ENCODE measurements around the gene RPAP3. TPM values are rescaled to one million over a fixed set of nuclear protein-coding genes. Genes with fewer than 3 reads are reported as not detected.

RPAP3 gene
- total and polyA plus RNA-seq, 9 of the 15 experiments (the other 6 are each of a cell fraction or from before 2014, with no cell fraction given), result 40.0 to 92.1 (median 54.1) TPM

DNA sequence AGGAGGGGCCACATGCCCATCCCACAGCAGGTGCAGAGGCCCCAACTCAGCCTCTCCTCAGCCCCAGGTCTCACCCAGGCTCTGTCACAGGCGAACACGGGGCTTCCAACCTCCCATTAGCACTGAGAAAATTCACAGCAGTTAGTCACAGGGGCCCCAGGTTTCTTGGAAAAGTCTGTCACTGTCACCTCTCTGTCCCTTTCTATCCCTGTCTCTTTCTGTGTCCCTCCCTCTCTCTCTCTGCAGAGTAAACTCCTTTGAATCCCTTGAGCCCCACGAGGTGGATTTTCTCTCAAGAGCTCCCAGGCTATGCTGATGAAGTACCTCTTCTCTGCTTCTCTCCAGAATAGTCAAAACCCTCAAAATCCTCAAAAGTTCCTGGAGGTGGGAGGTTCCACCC, 33.5 kb upstream of the RPAP3 start:
- H3K9me1 ChIP-seq (ENCODE audit: control insufficient read depth, insufficient read depth, low read length), result no peaks in the 10 kb centered on the region
- H3K9ac ChIP-seq (ENCODE audit: insufficient read depth in 1 of 2, low read depth in 2 of 2, low read length in 2 of 2), result peak overlapping the region; percentile 30 to 85; a peak in 3 of 4 replicates
- H3K4me1 ChIP-seq (replicated peaks in 1 of 2; ENCODE audit: control insufficient read depth in 2 of 2, insufficient read depth in 2 of 2, low read length in 2 of 2), result peaks cover 32 to 64% of the 10 kb centered on the region in 2 experiments
- H3K4me3 ChIP-seq, result no peak overlapping the region
- ChIA-PET POLR2A (interaction anchor here (0.6 to 3.8 kb wide), 4 partner anchors 28 to 38 kb away, joined by 3 to 11 read pairs (median 4); no protein-coding TSS in a partner anchor), CTCF (ENCODE audit: low intra/inter-chr PET ratio) (interaction anchor here (1.1 to 1.2 kb wide), 2 partner anchors 98 to 100 kb away, joined by 3 read pairs; no protein-coding TSS in a partner anchor)
- 4% methylated on average over 2 of the region's 3 CpGs for WGBS (ENCODE audit: insufficient coverage, low coverage, missing lambda C conversion rate)
- no peaks in the 10 kb centered on the region for H4K20me1 ChIP-seq (replicated peaks; ENCODE audit: control insufficient read depth, insufficient read depth, low read length)
- TF ChIP-seq ZNF766 (CRISPR knock-in tag; conservative IDR thresholded peaks at IDR 0.05), result no peak
- TF ChIP-seq MEIS2 (IDR thresholded peaks at IDR 0.05; ENCODE audit: partially characterized antibody), result peak; percentile 24
- TF ChIP-seq, protein P1, sequence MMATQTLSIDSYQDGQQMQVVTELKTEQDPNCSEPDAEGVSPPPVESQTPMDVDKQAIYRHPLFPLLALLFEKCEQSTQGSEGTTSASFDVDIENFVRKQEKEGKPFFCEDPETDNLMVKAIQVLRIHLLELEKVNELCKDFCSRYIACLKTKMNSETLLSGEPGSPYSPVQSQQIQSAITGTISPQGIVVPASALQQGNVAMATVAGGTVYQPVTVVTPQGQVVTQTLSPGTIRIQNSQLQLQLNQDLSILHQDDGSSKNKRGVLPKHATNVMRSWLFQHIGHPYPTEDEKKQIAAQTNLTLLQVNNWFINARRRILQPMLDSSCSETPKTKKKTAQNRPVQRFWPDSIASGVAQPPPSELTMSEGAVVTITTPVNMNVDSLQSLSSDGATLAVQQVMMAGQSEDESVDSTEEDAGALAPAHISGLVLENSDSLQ (IDR thresholded peaks at IDR 0.05), result peak; percentile 59
- peaks cover 0 to 11% of the 10 kb centered on the region in 2 experiments; a peak in 2 of 5 replicates for H3K27me3 ChIP-seq (ENCODE audit: control insufficient read depth in 2 of 2, insufficient read depth in 2 of 2, low read length in 2 of 2)
- H3K36me3 ChIP-seq (ENCODE audit: control insufficient read depth, insufficient read depth, low read length), result no peaks in the 10 kb centered on the region
- FAIRE-seq (peak; percentile 52), ATAC-seq (peak; percentile 6), DNase-seq (ENCODE audit: extremely low read depth in 1 of 4, low spot score in 3 of 4) (peak in 2 of 4 experiments; percentile 33 to 52)
- no peak overlapping the region for H3K27ac ChIP-seq (ENCODE audit: extremely low read depth, low read depth, low read length)
- H3K9me3 ChIP-seq (replicated peaks; ENCODE audit: control insufficient read depth, insufficient read depth, low read depth, low read length), result no peaks in the 10 kb centered on the region
- H2AFZ ChIP-seq (ENCODE audit: low read depth, low read length), result peak overlapping the region; percentile 90; the same call in 1 of the 2 replicates
- H3K79me2 ChIP-seq (ENCODE audit: control insufficient read depth, insufficient read depth, low read length), result no peaks in the 10 kb centered on the region
- 0 out of 2 replicates have a peak overlapping the region, but pooled peaks have one; percentile 9 for H3K4me2 ChIP-seq (ENCODE audit: insufficient read depth, low read length)
- intact Hi-C loops (cut with micrococcal nuclease) (no loop called here), in situ Hi-C loops (cut with MboI) (no loop called here)
- BruUV-seq (replicated peaks), result no TSS peak

All from K562 (cell line).